ENCODE measurements around the gene CIC.

The CIC gene

DNA sequence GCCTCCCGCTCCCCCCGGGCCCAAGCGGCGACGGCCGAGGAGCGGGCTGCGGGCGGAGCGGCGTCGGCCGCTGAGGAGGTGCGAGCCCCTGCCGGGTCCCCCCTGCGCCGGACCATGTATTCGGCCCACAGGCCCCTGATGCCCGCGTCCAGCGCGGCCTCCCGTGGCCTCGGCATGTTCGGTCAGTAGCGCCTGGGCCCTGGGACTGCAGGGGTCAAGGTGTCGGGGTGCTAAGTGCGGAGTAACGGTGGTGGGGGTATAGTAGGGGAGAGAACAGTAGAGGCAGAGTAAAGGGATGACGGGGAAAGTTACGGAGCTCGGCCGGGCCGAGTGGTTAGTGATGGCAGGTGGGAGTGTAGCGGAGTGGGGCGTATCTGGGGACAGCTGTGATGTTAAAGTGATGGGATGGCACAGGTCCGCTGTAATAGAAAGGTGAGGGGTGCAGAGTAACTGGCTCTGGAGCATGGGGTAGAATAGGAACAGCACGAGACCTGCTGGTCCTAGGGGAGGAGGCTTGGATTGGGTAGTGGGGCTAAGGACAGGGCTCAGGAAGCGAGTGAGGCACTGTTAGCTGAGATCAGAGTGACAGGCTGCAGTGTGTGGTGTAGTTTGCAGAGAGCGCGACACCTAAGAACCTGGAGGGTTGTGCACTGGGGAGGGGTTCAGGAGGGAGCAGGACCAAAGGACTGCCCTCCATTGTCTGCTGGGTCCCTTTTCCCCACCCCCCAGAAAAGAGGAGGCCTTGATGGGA, 15.7 kb downstream of the CIC start:
- TF ChIP-seq POLR2AphosphoS5 (IDR thresholded peaks at IDR 0.05; ENCODE audit: low read depth, low read length) (no peak), FOXP2 (optimal IDR thresholded peaks at IDR 0.05; ENCODE audit: borderline replicate concordance, extremely low read depth, extremely low read length, insufficient read depth) (no peak), TAF1 (IDR thresholded peaks at IDR 0.05; ENCODE audit: borderline replicate concordance, insufficient read depth, low read length) (no peak), SIN3A (IDR thresholded peaks at IDR 0.05; ENCODE audit: borderline replicate concordance, insufficient read depth, low read length) (0 out of 2 replicates have a peak, but pooled peaks have one; percentile 46)
- TF ChIP-seq, protein P1, sequence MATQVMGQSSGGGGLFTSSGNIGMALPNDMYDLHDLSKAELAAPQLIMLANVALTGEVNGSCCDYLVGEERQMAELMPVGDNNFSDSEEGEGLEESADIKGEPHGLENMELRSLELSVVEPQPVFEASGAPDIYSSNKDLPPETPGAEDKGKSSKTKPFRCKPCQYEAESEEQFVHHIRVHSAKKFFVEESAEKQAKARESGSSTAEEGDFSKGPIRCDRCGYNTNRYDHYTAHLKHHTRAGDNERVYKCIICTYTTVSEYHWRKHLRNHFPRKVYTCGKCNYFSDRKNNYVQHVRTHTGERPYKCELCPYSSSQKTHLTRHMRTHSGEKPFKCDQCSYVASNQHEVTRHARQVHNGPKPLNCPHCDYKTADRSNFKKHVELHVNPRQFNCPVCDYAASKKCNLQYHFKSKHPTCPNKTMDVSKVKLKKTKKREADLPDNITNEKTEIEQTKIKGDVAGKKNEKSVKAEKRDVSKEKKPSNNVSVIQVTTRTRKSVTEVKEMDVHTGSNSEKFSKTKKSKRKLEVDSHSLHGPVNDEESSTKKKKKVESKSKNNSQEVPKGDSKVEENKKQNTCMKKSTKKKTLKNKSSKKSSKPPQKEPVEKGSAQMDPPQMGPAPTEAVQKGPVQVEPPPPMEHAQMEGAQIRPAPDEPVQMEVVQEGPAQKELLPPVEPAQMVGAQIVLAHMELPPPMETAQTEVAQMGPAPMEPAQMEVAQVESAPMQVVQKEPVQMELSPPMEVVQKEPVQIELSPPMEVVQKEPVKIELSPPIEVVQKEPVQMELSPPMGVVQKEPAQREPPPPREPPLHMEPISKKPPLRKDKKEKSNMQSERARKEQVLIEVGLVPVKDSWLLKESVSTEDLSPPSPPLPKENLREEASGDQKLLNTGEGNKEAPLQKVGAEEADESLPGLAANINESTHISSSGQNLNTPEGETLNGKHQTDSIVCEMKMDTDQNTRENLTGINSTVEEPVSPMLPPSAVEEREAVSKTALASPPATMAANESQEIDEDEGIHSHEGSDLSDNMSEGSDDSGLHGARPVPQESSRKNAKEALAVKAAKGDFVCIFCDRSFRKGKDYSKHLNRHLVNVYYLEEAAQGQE (IDR thresholded peaks at IDR 0.05; ENCODE audit: insufficient read depth in 1 of 2, low read depth in 2 of 2, low read length in 2 of 2), result no peak

DNA sequence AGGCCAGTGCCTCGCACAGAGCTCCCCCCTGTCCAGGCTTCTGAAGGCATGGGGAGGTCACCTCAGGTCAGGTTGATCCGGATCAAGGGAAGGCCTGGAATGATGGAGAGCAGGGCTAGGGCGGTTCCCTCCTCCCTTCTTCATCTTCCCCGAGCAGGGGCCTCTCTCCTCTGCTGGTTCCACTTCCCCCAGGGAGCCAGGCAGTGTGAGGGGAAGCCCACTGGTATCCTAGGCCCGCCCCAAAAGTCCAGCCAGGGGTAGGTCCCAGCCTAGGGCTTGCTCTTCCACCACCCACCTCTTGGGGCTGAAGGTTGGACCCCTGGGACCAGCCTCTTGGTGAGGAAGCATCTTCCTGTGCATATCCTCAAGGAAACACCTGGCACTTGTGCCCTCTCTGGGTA, 16.5 kb downstream of the CIC start:
- TF ChIP-seq FOXP2 (optimal IDR thresholded peaks at IDR 0.05; ENCODE audit: borderline replicate concordance, extremely low read depth, extremely low read length, insufficient read depth) (no peak), SIN3A (IDR thresholded peaks at IDR 0.05; ENCODE audit: borderline replicate concordance, insufficient read depth, low read length) (no peak), TAF1 (IDR thresholded peaks at IDR 0.05; ENCODE audit: borderline replicate concordance, insufficient read depth, low read length) (no peak), POLR2AphosphoS5 (IDR thresholded peaks at IDR 0.05; ENCODE audit: low read depth, low read length) (no peak)
- TF ChIP-seq, protein P1 (IDR thresholded peaks at IDR 0.05; ENCODE audit: insufficient read depth in 1 of 2, low read depth in 2 of 2, low read length in 2 of 2), result no peak

DNA sequence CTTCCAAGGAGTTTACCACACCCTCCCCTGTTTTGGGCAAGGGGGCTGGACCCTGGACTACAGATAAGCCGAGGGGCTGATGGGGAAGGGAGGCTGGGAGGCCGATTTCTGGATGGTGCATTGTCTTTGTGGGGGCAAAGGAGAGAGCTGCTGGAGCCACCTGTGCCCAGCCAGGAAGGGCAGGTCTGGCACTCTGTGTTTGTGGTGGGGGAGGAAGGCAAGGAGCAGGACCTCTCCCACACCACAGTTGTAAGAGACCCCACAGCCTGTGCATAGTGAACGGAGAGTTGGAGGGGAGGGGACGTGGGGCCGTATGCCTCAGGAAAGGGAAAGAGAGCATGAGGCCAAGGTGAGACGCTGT, 16.9 kb downstream of the CIC start:
- TF ChIP-seq SIN3A (IDR thresholded peaks at IDR 0.05; ENCODE audit: borderline replicate concordance, insufficient read depth, low read length) (no peak), FOXP2 (optimal IDR thresholded peaks at IDR 0.05; ENCODE audit: borderline replicate concordance, extremely low read depth, extremely low read length, insufficient read depth) (no peak), TAF1 (IDR thresholded peaks at IDR 0.05; ENCODE audit: borderline replicate concordance, insufficient read depth, low read length) (no peak), POLR2AphosphoS5 (IDR thresholded peaks at IDR 0.05; ENCODE audit: low read depth, low read length) (no peak)
- TF ChIP-seq, protein P1 (IDR thresholded peaks at IDR 0.05; ENCODE audit: insufficient read depth in 1 of 2, low read depth in 2 of 2, low read length in 2 of 2), result no peak

DNA sequence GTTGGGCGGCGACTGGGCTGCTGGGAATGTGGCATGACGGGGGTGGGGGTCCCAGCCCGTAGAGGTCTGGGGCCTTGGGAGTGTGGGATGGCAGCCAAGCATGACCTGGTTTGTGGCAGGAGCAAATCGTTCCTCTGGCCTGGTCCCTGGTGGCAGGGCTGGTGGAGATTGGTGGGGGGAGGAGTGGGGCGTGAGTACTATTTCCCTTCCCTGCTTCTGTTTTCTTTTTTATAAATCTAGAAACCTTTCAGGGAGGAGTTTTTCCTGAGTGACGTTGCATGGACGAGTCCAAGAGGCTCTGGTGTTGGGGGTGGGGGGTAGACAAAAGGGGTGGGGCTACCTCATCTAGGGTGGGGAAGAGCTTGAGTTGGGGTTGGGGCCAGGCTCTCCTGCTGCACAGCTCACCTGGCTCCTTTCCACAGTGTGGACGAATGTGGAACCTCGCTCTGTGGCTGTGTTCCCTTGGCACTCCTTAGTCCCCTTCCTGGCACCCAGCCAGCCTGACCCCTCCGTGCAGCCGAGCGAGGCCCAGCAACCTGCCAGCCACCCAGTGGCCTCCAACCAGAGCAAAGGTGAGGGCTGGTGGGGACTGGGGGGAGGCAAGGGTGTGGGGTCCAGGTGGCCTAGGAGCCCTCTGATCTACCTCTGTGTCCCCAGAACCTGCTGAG, 17.4 kb downstream of the CIC start:
- no peak for TF ChIP-seq SIN3A (IDR thresholded peaks at IDR 0.05; ENCODE audit: borderline replicate concordance, insufficient read depth, low read length)
- TF ChIP-seq, protein P1 (IDR thresholded peaks at IDR 0.05; ENCODE audit: insufficient read depth in 1 of 2, low read depth in 2 of 2, low read length in 2 of 2), result no peak
- TF ChIP-seq POLR2AphosphoS5 (IDR thresholded peaks at IDR 0.05; ENCODE audit: low read depth, low read length), result 0 out of 2 replicates have a peak, but pooled peaks have one; percentile 37
- TF ChIP-seq FOXP2 (optimal IDR thresholded peaks at IDR 0.05; ENCODE audit: borderline replicate concordance, extremely low read depth, extremely low read length, insufficient read depth), result no peak
- TF ChIP-seq TAF1 (IDR thresholded peaks at IDR 0.05; ENCODE audit: borderline replicate concordance, insufficient read depth, low read length), result no peak
